ENCODE data around the gene CDC6.

CDC6 gene, protein sequence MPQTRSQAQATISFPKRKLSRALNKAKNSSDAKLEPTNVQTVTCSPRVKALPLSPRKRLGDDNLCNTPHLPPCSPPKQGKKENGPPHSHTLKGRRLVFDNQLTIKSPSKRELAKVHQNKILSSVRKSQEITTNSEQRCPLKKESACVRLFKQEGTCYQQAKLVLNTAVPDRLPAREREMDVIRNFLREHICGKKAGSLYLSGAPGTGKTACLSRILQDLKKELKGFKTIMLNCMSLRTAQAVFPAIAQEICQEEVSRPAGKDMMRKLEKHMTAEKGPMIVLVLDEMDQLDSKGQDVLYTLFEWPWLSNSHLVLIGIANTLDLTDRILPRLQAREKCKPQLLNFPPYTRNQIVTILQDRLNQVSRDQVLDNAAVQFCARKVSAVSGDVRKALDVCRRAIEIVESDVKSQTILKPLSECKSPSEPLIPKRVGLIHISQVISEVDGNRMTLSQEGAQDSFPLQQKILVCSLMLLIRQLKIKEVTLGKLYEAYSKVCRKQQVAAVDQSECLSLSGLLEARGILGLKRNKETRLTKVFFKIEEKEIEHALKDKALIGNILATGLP

DNA sequence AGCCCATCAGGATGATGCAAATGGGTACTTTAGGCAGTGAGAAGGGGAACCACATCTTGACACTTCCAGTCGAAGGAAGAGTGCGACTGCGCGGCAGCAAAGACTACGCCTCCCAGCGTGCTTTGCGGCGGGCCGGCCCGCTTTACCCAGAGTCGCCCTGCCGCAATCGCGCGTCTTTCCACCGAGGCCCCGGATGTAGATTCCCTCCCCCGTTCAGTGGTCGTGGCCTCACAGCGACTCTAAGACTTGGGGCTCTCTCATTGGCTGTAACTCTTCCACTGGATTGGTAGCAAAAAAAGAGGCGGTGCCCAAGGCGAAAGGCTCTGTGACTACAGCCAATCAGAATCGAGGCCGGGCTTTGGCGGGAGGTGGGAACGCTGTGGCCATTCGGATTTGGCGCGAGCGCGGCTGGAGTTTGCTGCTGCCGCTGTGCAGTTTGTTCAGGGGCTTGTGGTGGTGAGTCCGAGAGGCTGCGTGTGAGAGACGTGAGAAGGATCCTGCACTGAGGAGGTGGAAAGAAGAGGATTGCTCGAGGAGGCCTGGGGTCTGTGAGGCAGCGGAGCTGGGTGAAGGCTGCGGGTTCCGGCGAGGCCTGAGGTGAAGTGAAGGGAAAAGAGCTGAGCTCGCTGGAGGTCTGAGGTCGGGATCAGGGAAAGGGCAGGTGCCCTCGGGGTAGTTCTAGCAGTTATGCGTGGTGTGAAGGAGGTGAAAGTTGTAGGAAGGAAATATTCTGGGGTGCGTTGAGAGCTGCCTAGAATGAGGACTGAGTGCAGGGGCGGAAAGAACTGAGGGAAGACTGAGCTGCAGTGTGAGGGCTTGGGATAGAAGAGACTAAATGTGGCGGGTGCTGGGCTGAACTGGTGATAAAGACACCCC, at the start of gene CDC6:
Gene CDC6 (plus strand): TSS at position 386 of the 876 bp plus-strand sequence. CDS start 1,542 bp downstream, outside the sequence.
- in situ Hi-C loops (cut with HindIII; ENCODE audit: low pct_ligation_motif_present, low sequenced_read_pairs), result loop anchor here (25.0 kb wide), 1 partner anchor 100 kb away; the partner anchor contains the start of gene RAPGEFL1
- H3K4me3 ChIP-seq (ENCODE audit: low read depth, low read length), result peak within 1 kb of the TSS; percentile 89
- TF ChIP-seq, protein P1, sequence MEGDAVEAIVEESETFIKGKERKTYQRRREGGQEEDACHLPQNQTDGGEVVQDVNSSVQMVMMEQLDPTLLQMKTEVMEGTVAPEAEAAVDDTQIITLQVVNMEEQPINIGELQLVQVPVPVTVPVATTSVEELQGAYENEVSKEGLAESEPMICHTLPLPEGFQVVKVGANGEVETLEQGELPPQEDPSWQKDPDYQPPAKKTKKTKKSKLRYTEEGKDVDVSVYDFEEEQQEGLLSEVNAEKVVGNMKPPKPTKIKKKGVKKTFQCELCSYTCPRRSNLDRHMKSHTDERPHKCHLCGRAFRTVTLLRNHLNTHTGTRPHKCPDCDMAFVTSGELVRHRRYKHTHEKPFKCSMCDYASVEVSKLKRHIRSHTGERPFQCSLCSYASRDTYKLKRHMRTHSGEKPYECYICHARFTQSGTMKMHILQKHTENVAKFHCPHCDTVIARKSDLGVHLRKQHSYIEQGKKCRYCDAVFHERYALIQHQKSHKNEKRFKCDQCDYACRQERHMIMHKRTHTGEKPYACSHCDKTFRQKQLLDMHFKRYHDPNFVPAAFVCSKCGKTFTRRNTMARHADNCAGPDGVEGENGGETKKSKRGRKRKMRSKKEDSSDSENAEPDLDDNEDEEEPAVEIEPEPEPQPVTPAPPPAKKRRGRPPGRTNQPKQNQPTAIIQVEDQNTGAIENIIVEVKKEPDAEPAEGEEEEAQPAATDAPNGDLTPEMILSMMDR (IDR thresholded peaks at IDR 0.05; ENCODE audit: low read depth, low read length, missing control alignments), result no peak
- H3K27me3 ChIP-seq (replicated peaks), result no peaks in the 10 kb centered on the region
- H3K27ac ChIP-seq, result peak within 1 kb of the TSS; percentile 18
- H3K36me3 ChIP-seq (replicated peaks), result no peaks in the 10 kb centered on the region
- peak; percentile 99 for DNase-seq

DNA sequence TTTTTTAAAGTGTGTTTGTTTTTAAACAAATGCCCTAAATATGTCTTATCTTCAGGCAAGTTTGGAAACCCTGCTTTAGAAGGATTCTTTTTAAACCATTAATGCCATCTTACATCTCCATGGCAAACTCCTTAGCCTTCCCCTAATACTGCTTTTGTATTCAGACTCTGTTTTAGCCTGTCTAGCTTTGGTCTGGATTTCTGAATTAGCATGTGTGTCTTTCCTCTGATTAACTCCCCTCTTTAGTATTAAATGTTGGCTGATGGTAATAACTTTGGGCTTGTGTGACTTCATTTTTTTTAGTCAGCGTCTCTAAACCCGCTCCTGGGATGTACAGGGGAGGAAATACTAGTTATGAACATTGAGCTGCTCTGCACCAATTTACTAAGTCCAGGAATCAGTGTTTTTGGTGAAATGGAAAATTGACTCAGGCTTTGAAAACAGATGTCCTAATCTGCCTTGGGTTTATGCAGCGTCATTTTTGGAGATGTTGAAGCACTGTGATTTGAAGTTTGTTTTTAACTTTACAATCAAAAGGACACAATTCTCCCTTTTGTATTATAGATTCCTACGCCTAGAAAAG, 46.3 kb upstream of the CDC6 start:
- H3K36me3 ChIP-seq (replicated peaks), result no peaks in the 10 kb centered on the region
- no peaks in the 10 kb centered on the region for H3K27me3 ChIP-seq (replicated peaks)
- no peak overlapping the region for H3K27ac ChIP-seq
- H3K4me3 ChIP-seq (ENCODE audit: low read depth, low read length), result no peak overlapping the region
- TF ChIP-seq, protein P1 (IDR thresholded peaks at IDR 0.05; ENCODE audit: low read depth, low read length, missing control alignments), result no peak
- no peak for DNase-seq
- in situ Hi-C loops (cut with HindIII; ENCODE audit: low pct_ligation_motif_present, low sequenced_read_pairs), result no loop called here

DNA sequence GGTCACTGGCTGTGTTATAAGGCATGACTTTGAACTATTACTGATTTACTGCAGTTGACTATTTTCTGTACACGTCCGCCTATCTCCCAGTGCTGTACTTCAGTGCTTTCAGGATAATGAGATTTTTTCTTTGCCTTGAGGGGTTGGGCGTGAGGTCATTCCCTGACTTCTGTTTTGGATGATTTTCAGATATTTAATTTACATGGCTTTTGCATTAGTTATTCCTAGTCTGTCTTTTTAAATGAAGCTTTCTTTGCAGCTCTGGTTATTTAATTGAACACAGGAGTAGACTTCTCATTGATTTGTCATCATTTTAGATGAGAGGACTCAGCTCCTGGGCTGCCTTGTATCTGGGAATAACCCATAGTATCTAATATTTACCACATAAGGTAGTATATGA, 44.9 kb upstream of the CDC6 start:
- Histone ChIP-seq H3K4me3 (ENCODE audit: low read depth, low read length) (no peak overlapping the region), H3K27ac (no peak overlapping the region), H3K36me3 (replicated peaks) (no peaks in the 10 kb centered on the region), H3K27me3 (replicated peaks) (no peaks in the 10 kb centered on the region)
- in situ Hi-C loops (cut with HindIII; ENCODE audit: low pct_ligation_motif_present, low sequenced_read_pairs), result no loop called here
- DNase-seq, result no peak
- TF ChIP-seq, protein P1 (IDR thresholded peaks at IDR 0.05; ENCODE audit: low read depth, low read length, missing control alignments), result no peak

DNA sequence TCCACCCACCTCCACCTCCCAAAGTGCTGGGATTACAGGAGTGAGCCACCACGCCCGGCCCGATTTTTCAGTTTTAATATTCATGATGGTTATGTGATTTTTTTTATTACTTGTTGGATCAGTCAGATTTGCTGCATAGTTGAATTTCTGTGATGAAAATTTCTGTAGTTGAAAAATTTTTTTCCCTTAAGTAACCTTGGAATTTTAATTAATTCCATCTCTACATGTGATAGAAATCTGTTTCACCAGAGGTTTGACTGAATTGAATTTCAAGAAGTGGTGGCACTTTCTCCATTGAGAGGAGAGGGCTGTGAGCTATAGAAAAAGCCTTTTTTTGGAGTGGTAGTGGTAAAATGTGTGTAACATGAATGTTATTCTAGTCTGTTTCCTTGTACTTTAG, 43.9 kb upstream of the CDC6 start:
- no peaks in the 10 kb centered on the region for H3K36me3 ChIP-seq (replicated peaks)
- H3K27ac ChIP-seq, result no peak overlapping the region
- no peak overlapping the region for H3K4me3 ChIP-seq (ENCODE audit: low read depth, low read length)
- H3K27me3 ChIP-seq (replicated peaks), result no peaks in the 10 kb centered on the region
- in situ Hi-C loops (cut with HindIII; ENCODE audit: low pct_ligation_motif_present, low sequenced_read_pairs), result no loop called here
- DNase-seq, result no peak
- TF ChIP-seq, protein P1 (IDR thresholded peaks at IDR 0.05; ENCODE audit: low read depth, low read length, missing control alignments), result no peak

DNA sequence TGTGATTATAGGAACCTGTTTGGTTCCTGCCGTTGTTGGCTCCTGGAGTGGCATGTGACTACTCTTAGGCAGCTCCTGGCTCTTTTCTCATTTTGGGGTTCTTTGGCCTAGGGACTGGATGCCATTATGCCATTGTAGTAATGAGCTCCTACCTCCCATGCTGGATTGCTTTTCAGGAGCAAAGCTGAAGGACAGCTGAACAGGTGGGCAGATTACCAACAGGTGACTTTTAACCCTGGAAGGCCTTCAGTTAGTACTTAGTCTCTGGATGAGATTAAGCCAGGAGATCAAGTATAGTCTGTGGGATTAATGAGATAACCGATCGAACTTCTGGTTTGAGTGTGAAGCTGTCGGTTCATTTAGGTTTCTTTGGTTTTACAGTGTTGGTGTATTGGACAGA, 43.4 kb upstream of the CDC6 start:
- TF ChIP-seq, protein P1 (IDR thresholded peaks at IDR 0.05; ENCODE audit: low read depth, low read length, missing control alignments), result no peak
- H3K4me3 ChIP-seq (ENCODE audit: low read depth, low read length), result no peak overlapping the region
- no peaks in the 10 kb centered on the region for H3K36me3 ChIP-seq (replicated peaks)
- no peak for DNase-seq
- no peaks in the 10 kb centered on the region for H3K27me3 ChIP-seq (replicated peaks)
- no peak overlapping the region for H3K27ac ChIP-seq
- in situ Hi-C loops (cut with HindIII; ENCODE audit: low pct_ligation_motif_present, low sequenced_read_pairs), result no loop called here
